K562 (cell line): Measurements from ENCODE around the gene LRP2. TPM values are rescaled to one million over a fixed set of nuclear protein-coding genes. Genes with fewer than 3 reads are reported as not detected.

Source experiments
- ARID1B ChIP-seq: fragments of 450-650 bp; IDR thresholded peaks from 2 replicates; pipeline ENCODE4 v1.6.1; 2016; ENCODE audit warnings: antibody characterized with exemption, mild to moderate bottlenecking, inconsistent platforms
- KDM1A ChIP-seq, 2 experiments: fragments of 450-650 bp; IDR thresholded peaks; 2 replicates each; pipeline ENCODE4 v1.6.1; 2016; ENCODE audit warnings: mild to moderate bottlenecking in 2 of 2
- NFE2 ChIP-seq: IDR thresholded peaks from 2 replicates; pipeline ENCODE4 v1.6.1; 2014; ENCODE audit warnings: antibody characterized with exemption, low read depth
- NR2C1 ChIP-seq, 2 experiments: fragments of 450-650 bp; IDR thresholded peaks; 2 replicates each; pipeline ENCODE4 v1.6.1; 2017; ENCODE audit warnings: mild to moderate bottlenecking in 2 of 2, antibody characterized with exemption in 1 of 2, inconsistent platforms in 1 of 2, missing compliant biosample characterization in 1 of 2, missing genetic modification characterization in 1 of 2
- ZBTB8A ChIP-seq: fragments of 450-650 bp; IDR thresholded peaks from 2 replicates; pipeline ENCODE4 v1.6.1; 2018; ENCODE audit warnings: mild to moderate bottlenecking, moderate library complexity; ENCODE audit not compliant: partially characterized antibody
- ZNF140 ChIP-seq: fragments of 250-450 bp; sonication (Bioruptor Pico); IDR thresholded peaks from 2 replicates; pipeline ENCODE4 v1.8.0; 2021; ENCODE audit warnings: moderate library complexity, mild to moderate bottlenecking, inconsistent platforms
- ZNF311 ChIP-seq: fragments of 250-450 bp; sonication (Bioruptor Pico); IDR thresholded peaks from 2 replicates; pipeline ENCODE4 v1.4.0; 2020; ENCODE audit warnings: mild to moderate bottlenecking, moderate library complexity
- polyA plus RNA-seq, 8 experiments: library from polyadenylated mRNA; depleted of rRNA in 4 of 8; stranded (reverse) in 5 of 8; unstranded in 3 of 8; fragments of >200 nt; fragmentation: Nextera tagmentation in 2 of 8; fragmentation: Illumina TruSeq in 1 of 8; extraction: Ambion mirVana in 2 of 8; extraction: Trizol in 1 of 8; gene quantifications; 2 replicates each; pipeline versions ENCODE4 v1.2.1 to v1.2.3, GENCODE V29; 2011 to 2014; ENCODE audit warnings: inconsistent platforms in 1 of 8, missing spikeins in 1 of 8
- total RNA-seq, 7 experiments: library from RNA; depleted of rRNA in 6 of 7; stranded (reverse); fragments of >200 nt in 6 of 7; fragmentation: Illumina TruSeq in 2 of 7; extraction: Trizol in 2 of 7; gene quantifications; 2 replicates each; pipeline versions ENCODE4 v1.2.1 to v1.2.3, GENCODE V29; 2011 to 2021; ENCODE audit warnings: low replicate concordance in 1 of 7
- TF ChIP-seq, protein P1 (sequence below): sonication (generic); formaldehyde crosslinking; IDR thresholded peaks from 2 replicates; pipeline ENCODE4 v1.8.1; 2023; ENCODE audit warnings: mild to moderate bottlenecking, missing genetic modification reagents
- TF ChIP-seq, protein P2 (sequence below), 2 experiments: IDR thresholded peaks in 1 of 2; conservative IDR thresholded peaks in 1 of 2; 2 replicates each; pipeline ENCODE4 v1.6.1; 2016; ENCODE audit warnings: low read depth in 2 of 2, mild to moderate bottlenecking in 1 of 2, missing compliant biosample characterization in 1 of 2, missing genetic modification characterization in 1 of 2, moderate library complexity in 1 of 2
- TF ChIP-seq, protein P3 (sequence below), 2 experiments: fragments of 450-650 bp; formaldehyde crosslinking in 1 of 2; IDR thresholded peaks; 2 replicates each; pipeline versions ENCODE4 v1.4.0 to v1.6.1; 2014 to 2020; ENCODE audit warnings: mild to moderate bottlenecking in 2 of 2, borderline replicate concordance in 1 of 2, low read depth in 1 of 2

LRP2 gene
- total and polyA plus RNA-seq, 9 of the 15 experiments (the other 6 are each of a cell fraction or from before 2014, with no cell fraction given), result 0.04 to 0.18 (median 0.11) TPM; not detected in 1

DNA sequence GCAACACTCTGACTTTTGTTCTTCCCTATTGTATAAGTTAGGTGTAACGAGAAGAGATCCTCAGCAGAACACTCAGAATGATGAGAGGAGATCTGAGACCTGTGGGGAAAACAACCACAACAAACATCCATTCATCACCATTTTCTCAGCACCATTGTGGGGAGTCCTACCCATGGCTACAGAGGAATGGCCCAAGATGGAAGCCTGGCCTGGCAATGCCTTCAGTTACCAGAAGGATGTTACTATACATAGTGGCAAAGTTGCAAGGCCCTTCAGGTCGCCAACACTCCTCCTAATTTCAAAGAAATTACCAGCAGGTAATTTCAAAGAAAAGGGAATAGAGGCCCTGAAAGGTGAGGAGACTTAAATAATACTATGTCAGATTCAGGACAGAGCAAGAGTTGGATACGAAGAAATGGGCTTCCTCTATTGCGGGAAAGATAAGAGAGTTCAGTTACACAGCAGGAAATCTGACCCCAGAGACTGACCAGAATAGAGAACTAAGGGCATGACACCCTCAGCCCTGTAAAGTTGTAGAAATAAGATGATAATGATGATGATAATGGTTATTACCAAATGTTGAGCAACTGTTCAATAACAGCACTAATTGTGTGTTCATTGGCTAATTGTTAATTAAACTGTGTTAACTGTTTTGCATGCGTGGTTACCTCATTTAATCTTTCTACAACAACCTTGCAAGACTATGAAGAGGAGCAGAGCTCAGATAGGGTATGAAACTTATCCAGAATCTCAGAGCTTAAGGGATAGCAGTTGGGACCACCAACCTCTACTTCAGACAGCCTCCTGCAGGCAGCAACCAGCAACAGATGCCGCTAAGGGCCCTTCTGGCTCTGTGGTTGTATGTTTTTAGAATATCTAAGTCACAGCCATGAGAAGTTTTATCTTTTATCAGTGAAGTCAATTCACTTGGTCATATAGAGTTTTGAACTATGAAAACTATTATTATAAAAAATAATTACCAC is 255.5 kb downstream of the LRP2 start (continued):
- TF ChIP-seq, protein P1, sequence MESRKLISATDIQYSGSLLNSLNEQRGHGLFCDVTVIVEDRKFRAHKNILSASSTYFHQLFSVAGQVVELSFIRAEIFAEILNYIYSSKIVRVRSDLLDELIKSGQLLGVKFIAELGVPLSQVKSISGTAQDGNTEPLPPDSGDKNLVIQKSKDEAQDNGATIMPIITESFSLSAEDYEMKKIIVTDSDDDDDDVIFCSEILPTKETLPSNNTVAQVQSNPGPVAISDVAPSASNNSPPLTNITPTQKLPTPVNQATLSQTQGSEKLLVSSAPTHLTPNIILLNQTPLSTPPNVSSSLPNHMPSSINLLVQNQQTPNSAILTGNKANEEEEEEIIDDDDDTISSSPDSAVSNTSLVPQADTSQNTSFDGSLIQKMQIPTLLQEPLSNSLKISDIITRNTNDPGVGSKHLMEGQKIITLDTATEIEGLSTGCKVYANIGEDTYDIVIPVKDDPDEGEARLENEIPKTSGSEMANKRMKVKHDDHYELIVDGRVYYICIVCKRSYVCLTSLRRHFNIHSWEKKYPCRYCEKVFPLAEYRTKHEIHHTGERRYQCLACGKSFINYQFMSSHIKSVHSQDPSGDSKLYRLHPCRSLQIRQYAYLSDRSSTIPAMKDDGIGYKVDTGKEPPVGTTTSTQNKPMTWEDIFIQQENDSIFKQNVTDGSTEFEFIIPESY, result peak; percentile 90
- TF ChIP-seq, protein P2, sequence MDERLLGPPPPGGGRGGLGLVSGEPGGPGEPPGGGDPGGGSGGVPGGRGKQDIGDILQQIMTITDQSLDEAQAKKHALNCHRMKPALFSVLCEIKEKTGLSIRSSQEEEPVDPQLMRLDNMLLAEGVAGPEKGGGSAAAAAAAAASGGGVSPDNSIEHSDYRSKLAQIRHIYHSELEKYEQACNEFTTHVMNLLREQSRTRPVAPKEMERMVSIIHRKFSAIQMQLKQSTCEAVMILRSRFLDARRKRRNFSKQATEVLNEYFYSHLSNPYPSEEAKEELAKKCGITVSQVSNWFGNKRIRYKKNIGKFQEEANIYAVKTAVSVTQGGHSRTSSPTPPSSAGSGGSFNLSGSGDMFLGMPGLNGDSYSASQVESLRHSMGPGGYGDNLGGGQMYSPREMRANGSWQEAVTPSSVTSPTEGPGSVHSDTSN (CRISPR knock-in tag; IDR thresholded peaks at IDR 0.05; ENCODE audit: low read depth), result no peak
- TF ChIP-seq, protein P2 (tag; conservative IDR thresholded peaks at IDR 0.05; ENCODE audit: low read depth), result no peak
- TF ChIP-seq ZNF311 (peak; percentile 42; the same call in 1 of the 2 replicates), NR2C1 (IDR thresholded peaks at IDR 0.05) (no peak), NR2C1 (tag; IDR thresholded peaks at IDR 0.05) (peak; percentile 58; the same call in 1 of the 2 replicates), NFE2 (peak; percentile 57; the same call in 1 of the 2 replicates), ZBTB8A (no peak), KDM1A (IDR thresholded peaks at IDR 0.05) (peak; percentile 22 to 42; a peak in 2 of 4 replicates), ARID1B (peak; percentile 21; the same call in 1 of the 2 replicates), ZNF140 (no peak)
- TF ChIP-seq, protein P3, sequence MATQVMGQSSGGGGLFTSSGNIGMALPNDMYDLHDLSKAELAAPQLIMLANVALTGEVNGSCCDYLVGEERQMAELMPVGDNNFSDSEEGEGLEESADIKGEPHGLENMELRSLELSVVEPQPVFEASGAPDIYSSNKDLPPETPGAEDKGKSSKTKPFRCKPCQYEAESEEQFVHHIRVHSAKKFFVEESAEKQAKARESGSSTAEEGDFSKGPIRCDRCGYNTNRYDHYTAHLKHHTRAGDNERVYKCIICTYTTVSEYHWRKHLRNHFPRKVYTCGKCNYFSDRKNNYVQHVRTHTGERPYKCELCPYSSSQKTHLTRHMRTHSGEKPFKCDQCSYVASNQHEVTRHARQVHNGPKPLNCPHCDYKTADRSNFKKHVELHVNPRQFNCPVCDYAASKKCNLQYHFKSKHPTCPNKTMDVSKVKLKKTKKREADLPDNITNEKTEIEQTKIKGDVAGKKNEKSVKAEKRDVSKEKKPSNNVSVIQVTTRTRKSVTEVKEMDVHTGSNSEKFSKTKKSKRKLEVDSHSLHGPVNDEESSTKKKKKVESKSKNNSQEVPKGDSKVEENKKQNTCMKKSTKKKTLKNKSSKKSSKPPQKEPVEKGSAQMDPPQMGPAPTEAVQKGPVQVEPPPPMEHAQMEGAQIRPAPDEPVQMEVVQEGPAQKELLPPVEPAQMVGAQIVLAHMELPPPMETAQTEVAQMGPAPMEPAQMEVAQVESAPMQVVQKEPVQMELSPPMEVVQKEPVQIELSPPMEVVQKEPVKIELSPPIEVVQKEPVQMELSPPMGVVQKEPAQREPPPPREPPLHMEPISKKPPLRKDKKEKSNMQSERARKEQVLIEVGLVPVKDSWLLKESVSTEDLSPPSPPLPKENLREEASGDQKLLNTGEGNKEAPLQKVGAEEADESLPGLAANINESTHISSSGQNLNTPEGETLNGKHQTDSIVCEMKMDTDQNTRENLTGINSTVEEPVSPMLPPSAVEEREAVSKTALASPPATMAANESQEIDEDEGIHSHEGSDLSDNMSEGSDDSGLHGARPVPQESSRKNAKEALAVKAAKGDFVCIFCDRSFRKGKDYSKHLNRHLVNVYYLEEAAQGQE (IDR thresholded peaks at IDR 0.05; ENCODE audit: borderline replicate concordance), result peak; percentile 12; the same call in 1 of the 2 replicates
- TF ChIP-seq, protein P3 (CRISPR knock-in tag; IDR thresholded peaks at IDR 0.05; ENCODE audit: low read depth), result no peak
